ENCODE measurements around the gene CILP. TPM values are rescaled to one million over a fixed set of nuclear protein-coding genes. Genes with fewer than 3 reads are reported as not detected.

The CILP gene
- total RNA-seq, 2 experiments from 2014 or later = 0.05 TPM; not detected in 1

GRCh38 chr15:65171428-65171827, 39.8 kb downstream of the CILP start:
- POLR2A ChIA-PET = no interaction called here
- peaks cover 1% of the 10 kb centered on the region for H3K4me1 Mint-ChIP-seq (ENCODE audit: low read depth)
- H3K36me3 Mint-ChIP-seq = peaks cover 26% of the 10 kb centered on the region
- no peak for DNase-seq
- CTCF ChIA-PET = interaction anchor here (0.6 kb wide), 1 partner anchor 17 kb away, joined by 3 read pairs; no protein-coding TSS in a partner anchor
- H3K27ac Mint-ChIP-seq = no peak overlapping the region
- H3K4me3 Mint-ChIP-seq = no peak overlapping the region
- H3K27me3 Mint-ChIP-seq = no peaks in the 10 kb centered on the region
- no peaks in the 10 kb centered on the region for H3K9me3 Mint-ChIP-seq
- intact Hi-C loops (cut with micrococcal nuclease) = no loop called here

GRCh38 chr15:65165875-65166274, 45.4 kb downstream of the CILP start:
- CTCF ChIA-PET = interaction anchor here (1.5 kb wide), 1 partner anchor 9 kb away, joined by 4 read pairs; no protein-coding TSS in a partner anchor
- no peaks in the 10 kb centered on the region for H3K27me3 Mint-ChIP-seq
- no peak for DNase-seq
- POLR2A ChIA-PET = no interaction called here
- H3K27ac Mint-ChIP-seq = no peak overlapping the region
- H3K36me3 Mint-ChIP-seq = peaks cover 15% of the 10 kb centered on the region
- H3K4me1 Mint-ChIP-seq (ENCODE audit: low read depth) = no peaks in the 10 kb centered on the region
- H3K4me3 Mint-ChIP-seq = no peak overlapping the region
- intact Hi-C loops (cut with micrococcal nuclease) = no loop called here
- H3K9me3 Mint-ChIP-seq = no peaks in the 10 kb centered on the region

GRCh38 chr15:65164139-65164538, 47.1 kb downstream of the CILP start:
- intact Hi-C loops (cut with micrococcal nuclease) = no loop called here
- POLR2A ChIA-PET = no interaction called here
- Mint-ChIP-seq H3K27ac (no peak overlapping the region), H3K27me3 (no peaks in the 10 kb centered on the region), H3K36me3 (peaks cover 12% of the 10 kb centered on the region), H3K9me3 (no peaks in the 10 kb centered on the region), H3K4me3 (no peak overlapping the region), H3K4me1 (ENCODE audit: low read depth) (no peaks in the 10 kb centered on the region)
- DNase-seq = no peak
- CTCF ChIA-PET = interaction anchor here (0.6 to 0.8 kb wide), 2 partner anchors 63 to 123 kb away, joined by 3 read pairs; partner anchors contain the start of gene PARP16

- Mint-ChIP-seq H3K4me1 (ENCODE audit: low read depth) (no peaks in the 10 kb centered on the region), H3K9me3 (no peaks in the 10 kb centered on the region), H3K27ac (no peak overlapping the region), H3K27me3 (no peaks in the 10 kb centered on the region), H3K36me3 (peaks cover 12% of the 10 kb centered on the region), H3K4me3 (no peak overlapping the region)
- no peak for DNase-seq
- intact Hi-C loops (cut with micrococcal nuclease) = no loop called here
- ChIA-PET POLR2A (interaction anchor here (0.6 kb wide), 1 partner anchor 55 kb away, joined by 3 read pairs; no protein-coding TSS in a partner anchor), CTCF (no interaction called here)
Observed at GRCh38 chr15:65163041-65163440, 48.2 kb downstream of the CILP start.

- CTCF ChIA-PET = interaction anchor here (1.3 kb wide), 1 partner anchor 10 kb away, joined by 4 read pairs; no protein-coding TSS in a partner anchor
- POLR2A ChIA-PET = no interaction called here
- intact Hi-C loops (cut with micrococcal nuclease) = no loop called here
- no peak for DNase-seq
- peaks cover 18% of the 10 kb centered on the region for H3K36me3 Mint-ChIP-seq
- no peaks in the 10 kb centered on the region for H3K4me1 Mint-ChIP-seq (ENCODE audit: low read depth)
- H3K4me3 Mint-ChIP-seq = no peak overlapping the region
- H3K27me3 Mint-ChIP-seq = no peaks in the 10 kb centered on the region
- H3K9me3 Mint-ChIP-seq = no peaks in the 10 kb centered on the region
- no peak overlapping the region for H3K27ac Mint-ChIP-seq
Observed at GRCh38 chr15:65156692-65157091, 54.6 kb downstream of the CILP start.

GRCh38 chr15:65154720-65155119, 56.6 kb downstream of the CILP start:
- no peaks in the 10 kb centered on the region for H3K9me3 Mint-ChIP-seq
- H3K36me3 Mint-ChIP-seq = peaks cover 23% of the 10 kb centered on the region
- no peak overlapping the region for H3K27ac Mint-ChIP-seq
- no peak overlapping the region for H3K4me3 Mint-ChIP-seq
- CTCF ChIA-PET = no interaction called here
- POLR2A ChIA-PET = no interaction called here
- H3K27me3 Mint-ChIP-seq = no peaks in the 10 kb centered on the region
- DNase-seq = no peak
- intact Hi-C loops (cut with micrococcal nuclease) = no loop called here
- no peaks in the 10 kb centered on the region for H3K4me1 Mint-ChIP-seq (ENCODE audit: low read depth)

GRCh38 chr15:65147902-65148301, 63.4 kb downstream of the CILP start:
- Mint-ChIP-seq H3K4me1 (ENCODE audit: low read depth) (no peaks in the 10 kb centered on the region), H3K36me3 (peaks cover 9% of the 10 kb centered on the region), H3K27me3 (no peaks in the 10 kb centered on the region), H3K27ac (no peak overlapping the region), H3K4me3 (no peak overlapping the region), H3K9me3 (no peaks in the 10 kb centered on the region)
- no peak for DNase-seq
- ChIA-PET CTCF (interaction anchor here (0.6 kb wide), 1 partner anchor 1327 kb away, joined by 4 read pairs; no protein-coding TSS in a partner anchor), POLR2A (no interaction called here)
- intact Hi-C loops (cut with micrococcal nuclease) = no loop called here

- ChIA-PET POLR2A (no interaction called here), CTCF (no interaction called here)
- Mint-ChIP-seq H3K36me3 (peaks cover 5% of the 10 kb centered on the region), H3K4me3 (no peak overlapping the region), H3K9me3 (no peaks in the 10 kb centered on the region), H3K27ac (no peak overlapping the region), H3K4me1 (ENCODE audit: low read depth) (no peaks in the 10 kb centered on the region), H3K27me3 (no peaks in the 10 kb centered on the region)
- no peak for DNase-seq
- intact Hi-C loops (cut with micrococcal nuclease) = no loop called here
Observed at GRCh38 chr15:65146438-65146837, 64.8 kb downstream of the CILP start.

Other genes with a start within 250 kb of the CILP start
- gene SPG21, start 221.6 kb downstream of the CILP start, total RNA-seq = 10 to 100 TPM; 69.3 to 73.0 TPM
- 10 to 100 TPM; 18.2 to 18.3 TPM for gene MTFMT, start 181.8 kb downstream of the CILP start, total RNA-seq
- gene SLC51B, start 166.1 kb downstream of the CILP start, total RNA-seq = not detected
- not detected for gene RASL12, start 143.5 kb downstream of the CILP start, total RNA-seq
- not detected for gene KBTBD13, start 134.7 kb downstream of the CILP start, total RNA-seq
- 1 to 10 TPM; 2.1 to 2.4 TPM for gene UBAP1L, start 96.3 kb downstream of the CILP start, total RNA-seq
- 10 to 100 TPM; 32.8 to 33.0 TPM for gene PDCD7, start 77.7 kb downstream of the CILP start, total RNA-seq
- gene CLPX, start 26.1 kb downstream of the CILP start, total RNA-seq = 10 to 100 TPM; 58.8 to 64.8 TPM
- 10 to 100 TPM; 12.3 TPM for gene PARP16, start 75.4 kb upstream of the CILP start, total RNA-seq
- gene RNU5A-1, start 84.6 kb upstream of the CILP start, total RNA-seq = not detected
- not detected for gene RNU5B-1, start 93.2 kb upstream of the CILP start, total RNA-seq
- gene IGDCC3, start 166.5 kb upstream of the CILP start, total RNA-seq = not detected
- under 1 TPM; 0.10 to 0.17 TPM for gene IGDCC4, start 211.5 kb upstream of the CILP start, total RNA-seq

Data from activated CD4-positive, alpha-beta memory T cell treated with anti-CD3 and anti-CD28 coated beads for 36 hours (primary cell).